ENCODE results near the gene MEGF11.

The MEGF11 gene

GRCh38 chr15:65996901-65997300 is 256.6 kb downstream of the MEGF11 start:
- Histone ChIP-seq H3K9ac (ENCODE audit: low read length) (no peak overlapping the region), H3K4me3 (ENCODE audit: low read depth, low read length, poor library complexity, severe bottlenecking) (no peak overlapping the region), H3K27me3 (ENCODE audit: insufficient read depth, low read length) (no peaks in the 10 kb centered on the region), H3F3A (ENCODE audit: insufficient read depth, low read length) (no peaks in the 10 kb centered on the region), H3K9me3 (ENCODE audit: low read length) (no peaks in the 10 kb centered on the region), H4K20me1 (ENCODE audit: insufficient read depth, low read length) (no peaks in the 10 kb centered on the region), H3K4me1 (ENCODE audit: insufficient read depth, low read length, severe bottlenecking) (no peaks in the 10 kb centered on the region), H3K27ac (ENCODE audit: low read depth, low read length, poor library complexity, severe bottlenecking) (no peak overlapping the region), H3K36me3 (ENCODE audit: insufficient read depth, low read length) (peaks cover 4% of the 10 kb centered on the region; the same call in 1 of the 2 replicates), H3K9me2 (ENCODE audit: low read depth, low read length) (no peaks in the 10 kb centered on the region), H2AFZ (ENCODE audit: low read length) (no peak overlapping the region), H3K4me2 (ENCODE audit: low read length) (no peak overlapping the region), H3K79me2 (ENCODE audit: insufficient read depth, low read length) (no peaks in the 10 kb centered on the region)
- TF ChIP-seq, protein P1, sequence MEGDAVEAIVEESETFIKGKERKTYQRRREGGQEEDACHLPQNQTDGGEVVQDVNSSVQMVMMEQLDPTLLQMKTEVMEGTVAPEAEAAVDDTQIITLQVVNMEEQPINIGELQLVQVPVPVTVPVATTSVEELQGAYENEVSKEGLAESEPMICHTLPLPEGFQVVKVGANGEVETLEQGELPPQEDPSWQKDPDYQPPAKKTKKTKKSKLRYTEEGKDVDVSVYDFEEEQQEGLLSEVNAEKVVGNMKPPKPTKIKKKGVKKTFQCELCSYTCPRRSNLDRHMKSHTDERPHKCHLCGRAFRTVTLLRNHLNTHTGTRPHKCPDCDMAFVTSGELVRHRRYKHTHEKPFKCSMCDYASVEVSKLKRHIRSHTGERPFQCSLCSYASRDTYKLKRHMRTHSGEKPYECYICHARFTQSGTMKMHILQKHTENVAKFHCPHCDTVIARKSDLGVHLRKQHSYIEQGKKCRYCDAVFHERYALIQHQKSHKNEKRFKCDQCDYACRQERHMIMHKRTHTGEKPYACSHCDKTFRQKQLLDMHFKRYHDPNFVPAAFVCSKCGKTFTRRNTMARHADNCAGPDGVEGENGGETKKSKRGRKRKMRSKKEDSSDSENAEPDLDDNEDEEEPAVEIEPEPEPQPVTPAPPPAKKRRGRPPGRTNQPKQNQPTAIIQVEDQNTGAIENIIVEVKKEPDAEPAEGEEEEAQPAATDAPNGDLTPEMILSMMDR (IDR thresholded peaks at IDR 0.05; ENCODE audit: low read length), result no peak
- no peak for TF ChIP-seq EZH2 (IDR thresholded peaks at IDR 0.05; ENCODE audit: borderline replicate concordance, low read length)

DNA sequence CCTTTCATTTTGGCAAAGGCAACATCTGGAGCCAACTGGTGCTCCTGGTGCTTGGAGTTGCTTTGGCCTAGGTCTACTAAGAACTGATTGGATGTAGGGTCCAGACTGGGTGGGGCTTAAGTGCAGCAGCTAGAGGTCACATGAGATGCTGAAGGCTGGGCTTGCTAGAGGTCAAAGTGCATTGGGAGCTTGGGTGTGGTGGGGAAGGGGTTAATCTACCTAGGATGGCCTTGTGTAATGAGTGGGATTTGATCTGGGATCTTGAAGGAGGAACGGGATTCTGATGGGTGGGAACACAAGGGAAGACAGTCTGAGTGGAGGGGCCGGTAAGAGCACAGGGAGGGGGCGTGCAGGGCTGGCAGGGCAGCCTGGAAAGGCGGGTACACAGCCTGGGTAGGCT is 258.7 kb downstream of the MEGF11 start:
- H3K9ac ChIP-seq (ENCODE audit: low read length), result no peak overlapping the region
- no peak for TF ChIP-seq EZH2 (IDR thresholded peaks at IDR 0.05; ENCODE audit: borderline replicate concordance, low read length)
- TF ChIP-seq, protein P1 (IDR thresholded peaks at IDR 0.05; ENCODE audit: low read length), result no peak

DNA sequence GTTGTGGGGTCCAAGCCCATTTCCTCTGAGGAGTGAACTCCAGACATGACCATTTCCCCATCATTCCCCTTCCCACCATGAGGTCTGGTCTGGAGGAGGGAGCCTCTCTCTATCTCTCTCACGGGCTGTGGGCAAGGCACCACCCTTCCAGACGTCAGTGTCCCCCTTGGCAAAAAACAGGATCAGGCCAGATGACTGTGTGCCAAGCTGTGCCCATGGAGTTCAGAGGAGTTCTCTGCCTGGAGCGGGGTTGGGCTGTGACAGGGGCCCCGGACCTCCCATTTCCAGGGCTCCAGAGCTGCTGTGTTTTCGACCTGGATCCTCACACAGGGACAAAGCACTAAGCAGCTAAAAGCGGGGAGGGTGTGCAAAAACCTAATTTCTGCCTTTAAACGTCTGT is 259.8 kb downstream of the MEGF11 start:
- H3K4me2 ChIP-seq (ENCODE audit: low read length), result no peak overlapping the region
- H3K27me3 ChIP-seq (ENCODE audit: insufficient read depth, low read length), result no peaks in the 10 kb centered on the region
- H3K9me3 ChIP-seq (ENCODE audit: low read length), result no peaks in the 10 kb centered on the region
- no peak overlapping the region for H2AFZ ChIP-seq (ENCODE audit: low read length)
- H3K27ac ChIP-seq (ENCODE audit: low read depth, low read length, poor library complexity, severe bottlenecking), result no peak overlapping the region
- H3K9me2 ChIP-seq (ENCODE audit: low read depth, low read length), result no peaks in the 10 kb centered on the region
- TF ChIP-seq, protein P1 (IDR thresholded peaks at IDR 0.05; ENCODE audit: low read length), result no peak
- no peak for TF ChIP-seq EZH2 (IDR thresholded peaks at IDR 0.05; ENCODE audit: borderline replicate concordance, low read length)
- H3K4me3 ChIP-seq (ENCODE audit: low read depth, low read length, poor library complexity, severe bottlenecking), result no peak overlapping the region
- H3K9ac ChIP-seq (ENCODE audit: low read length), result no peak overlapping the region
- H3K36me3 ChIP-seq (ENCODE audit: insufficient read depth, low read length), result no peaks in the 10 kb centered on the region; the same call in 1 of the 2 replicates
- no peaks in the 10 kb centered on the region for H3K79me2 ChIP-seq (ENCODE audit: insufficient read depth, low read length)
- H3K4me1 ChIP-seq (ENCODE audit: insufficient read depth, low read length, severe bottlenecking), result no peaks in the 10 kb centered on the region
- H4K20me1 ChIP-seq (ENCODE audit: insufficient read depth, low read length), result no peaks in the 10 kb centered on the region
- no peaks in the 10 kb centered on the region for H3F3A ChIP-seq (ENCODE audit: insufficient read depth, low read length)

More for the DNA sequence above, 258.7 kb downstream of the MEGF11 start:
- no peaks in the 10 kb centered on the region for H3K9me3 ChIP-seq (ENCODE audit: low read length)
- no peaks in the 10 kb centered on the region for H3K36me3 ChIP-seq (ENCODE audit: insufficient read depth, low read length)
- no peaks in the 10 kb centered on the region for H3K4me1 ChIP-seq (ENCODE audit: insufficient read depth, low read length, severe bottlenecking)
- H2AFZ ChIP-seq (ENCODE audit: low read length), result no peak overlapping the region
- no peak overlapping the region for H3K4me3 ChIP-seq (ENCODE audit: low read depth, low read length, poor library complexity, severe bottlenecking)
- H3F3A ChIP-seq (ENCODE audit: insufficient read depth, low read length), result no peaks in the 10 kb centered on the region
- no peaks in the 10 kb centered on the region for H3K9me2 ChIP-seq (ENCODE audit: low read depth, low read length)
- H3K4me2 ChIP-seq (ENCODE audit: low read length), result no peak overlapping the region
- H3K27ac ChIP-seq (ENCODE audit: low read depth, low read length, poor library complexity, severe bottlenecking), result no peak overlapping the region
- H3K27me3 ChIP-seq (ENCODE audit: insufficient read depth, low read length), result no peaks in the 10 kb centered on the region
- H4K20me1 ChIP-seq (ENCODE audit: insufficient read depth, low read length), result no peaks in the 10 kb centered on the region
- no peaks in the 10 kb centered on the region for H3K79me2 ChIP-seq (ENCODE audit: insufficient read depth, low read length)
